ENCODE measurements around the gene SLC46A1. TPM values are rescaled to one million over a fixed set of nuclear protein-coding genes. Genes with fewer than 3 reads are reported as not detected.

Gene SLC46A1
- polyA plus RNA-seq, 1 donor = 13.7 TPM

DNA sequence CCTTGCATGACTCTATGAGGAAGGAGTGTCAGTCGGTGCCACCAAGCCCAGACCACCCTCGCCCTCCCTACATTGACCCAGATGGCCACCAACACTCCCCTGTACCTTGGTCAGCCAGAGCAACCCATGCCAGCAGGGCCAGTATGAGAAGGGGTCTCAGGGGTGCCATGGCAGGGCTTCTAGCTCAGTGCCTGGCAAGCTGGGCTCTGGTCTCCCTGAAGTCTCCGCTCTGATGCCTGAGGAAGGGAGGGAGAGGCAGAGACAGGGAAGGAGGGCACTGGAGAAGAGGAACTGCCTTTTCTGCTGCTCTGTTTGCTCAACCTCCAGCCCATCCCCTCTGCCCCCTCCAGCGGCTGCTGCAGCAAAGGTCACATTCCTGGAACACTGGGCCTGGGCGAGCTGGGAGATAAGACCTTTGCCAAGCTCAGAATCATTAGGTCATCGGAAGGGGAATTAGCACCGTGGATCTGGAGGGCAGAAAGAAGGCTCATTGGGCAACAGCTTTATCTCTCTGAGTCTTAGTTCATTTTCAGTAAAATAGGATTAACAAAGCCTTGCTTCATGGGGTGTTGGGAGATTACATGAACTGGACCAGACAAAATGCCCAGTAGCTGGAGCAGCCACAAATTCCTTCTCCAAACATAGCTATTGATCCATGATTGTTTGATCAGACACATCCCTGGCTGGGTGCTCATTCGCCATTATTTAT is 35.8 kb downstream of the SLC46A1 start, which contains the start of gene VTN:
VTN (minus strand) TSS at position 273 of the 709 bp plus-strand sequence; CDS start at position 169, 104 bp downstream.
- peak within 1 kb of the TSS; percentile 45 for H3K27ac ChIP-seq (ENCODE audit: low read length)
- no peak within 1 kb of the TSS for H3K4me3 ChIP-seq (ENCODE audit: low read length)
- H3K4me1 ChIP-seq (ENCODE audit: control insufficient read depth, insufficient read depth, low read length) = peaks cover 38% of the 10 kb centered on the region
- WGBS (ENCODE audit: insufficient coverage, low lambda C conversion rate) = no CpG with 5 or more reads among the region's 8 CpGs
- no peaks in the 10 kb centered on the region for H3K36me3 ChIP-seq (ENCODE audit: control insufficient read depth, insufficient read depth, low read length)
- peaks cover 4% of the 10 kb centered on the region for H3K27me3 ChIP-seq (ENCODE audit: control insufficient read depth, insufficient read depth, low read length)
- no peaks in the 10 kb centered on the region for H3K9me3 ChIP-seq (ENCODE audit: control insufficient read depth, low read depth, low read length)
- DNase-seq = peak; percentile 57 to 68

DNA sequence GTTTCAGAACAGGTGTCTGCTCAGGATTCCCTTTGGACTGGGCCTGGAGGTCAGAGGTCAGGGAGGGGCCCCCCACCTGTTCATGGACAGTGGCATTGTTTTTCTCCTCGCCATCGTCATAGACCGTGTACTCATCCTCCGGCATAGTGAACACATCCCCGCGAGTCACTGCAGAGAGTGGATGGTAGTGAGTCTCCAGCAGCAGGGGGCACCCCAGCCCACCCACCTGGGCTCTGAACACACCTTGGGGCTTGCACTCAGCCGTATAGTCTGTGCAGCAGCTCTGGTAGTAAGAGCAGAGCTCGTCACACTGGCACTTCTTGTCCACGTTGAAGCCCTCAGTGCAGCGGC is 36.4 kb downstream of the SLC46A1 start:
- H3K4me3 ChIP-seq (ENCODE audit: low read length) = no peak overlapping the region
- H3K9me3 ChIP-seq (ENCODE audit: control insufficient read depth, low read depth, low read length) = no peaks in the 10 kb centered on the region
- H3K27me3 ChIP-seq (ENCODE audit: control insufficient read depth, insufficient read depth, low read length) = peaks cover 4% of the 10 kb centered on the region
- no CpG with 5 or more reads among the region's 10 CpGs for WGBS (ENCODE audit: insufficient coverage, low lambda C conversion rate)
- peaks cover 38% of the 10 kb centered on the region for H3K4me1 ChIP-seq (ENCODE audit: control insufficient read depth, insufficient read depth, low read length)
- peaks cover 4% of the 10 kb centered on the region for H3K36me3 ChIP-seq (ENCODE audit: control insufficient read depth, insufficient read depth, low read length)
- no peak for DNase-seq
- H3K27ac ChIP-seq (ENCODE audit: low read length) = peak overlapping the region; percentile 45

DNA sequence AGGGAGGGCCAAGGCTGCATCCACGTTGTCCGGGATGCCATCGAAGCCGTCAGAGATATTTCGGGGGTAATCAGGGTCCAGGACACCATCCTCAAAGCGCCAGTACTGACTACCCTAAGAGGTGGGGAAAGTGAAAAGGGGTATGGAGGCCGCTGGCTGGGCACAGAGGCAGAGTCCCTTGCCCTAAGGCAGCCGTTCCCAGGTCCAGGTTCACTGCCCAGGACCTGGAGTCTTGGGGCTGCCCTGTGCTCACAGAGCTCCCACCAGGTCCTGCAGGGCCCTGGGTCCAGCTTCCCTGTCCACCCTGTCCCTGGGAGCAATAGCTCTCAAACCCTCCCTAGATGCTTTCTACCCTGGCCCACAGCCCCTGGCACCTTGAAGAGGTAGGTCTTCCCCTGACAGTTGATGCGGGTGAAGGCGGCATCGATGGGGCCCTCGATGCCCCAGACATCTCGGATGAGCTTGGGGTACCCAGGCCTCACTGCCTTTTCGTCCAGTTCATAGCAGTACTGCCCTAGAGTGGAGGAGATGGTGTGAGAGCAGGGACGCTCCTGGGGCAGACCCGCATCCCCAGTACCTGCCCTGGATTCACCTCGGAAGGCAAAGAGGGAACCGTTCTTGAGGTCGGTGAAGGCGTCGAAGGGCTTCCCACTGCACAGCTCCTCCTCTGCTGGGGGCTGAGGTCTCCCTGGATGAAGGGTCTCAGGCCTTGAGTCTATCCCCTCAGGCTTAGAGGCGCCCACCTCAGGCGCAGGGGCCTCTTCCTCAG is 36.9 kb downstream of the SLC46A1 start:
- no peak overlapping the region for H3K4me3 ChIP-seq (ENCODE audit: low read length)
- peaks cover 4% of the 10 kb centered on the region for H3K27me3 ChIP-seq (ENCODE audit: control insufficient read depth, insufficient read depth, low read length)
- no CpG with 5 or more reads among the region's 23 CpGs for WGBS (ENCODE audit: insufficient coverage, low lambda C conversion rate)
- H3K9me3 ChIP-seq (ENCODE audit: control insufficient read depth, low read depth, low read length) = no peaks in the 10 kb centered on the region
- no peak overlapping the region for H3K27ac ChIP-seq (ENCODE audit: low read length)
- no peak for DNase-seq
- peaks cover 6% of the 10 kb centered on the region for H3K36me3 ChIP-seq (ENCODE audit: control insufficient read depth, insufficient read depth, low read length)
- H3K4me1 ChIP-seq (ENCODE audit: control insufficient read depth, insufficient read depth, low read length) = peaks cover 38% of the 10 kb centered on the region

DNA sequence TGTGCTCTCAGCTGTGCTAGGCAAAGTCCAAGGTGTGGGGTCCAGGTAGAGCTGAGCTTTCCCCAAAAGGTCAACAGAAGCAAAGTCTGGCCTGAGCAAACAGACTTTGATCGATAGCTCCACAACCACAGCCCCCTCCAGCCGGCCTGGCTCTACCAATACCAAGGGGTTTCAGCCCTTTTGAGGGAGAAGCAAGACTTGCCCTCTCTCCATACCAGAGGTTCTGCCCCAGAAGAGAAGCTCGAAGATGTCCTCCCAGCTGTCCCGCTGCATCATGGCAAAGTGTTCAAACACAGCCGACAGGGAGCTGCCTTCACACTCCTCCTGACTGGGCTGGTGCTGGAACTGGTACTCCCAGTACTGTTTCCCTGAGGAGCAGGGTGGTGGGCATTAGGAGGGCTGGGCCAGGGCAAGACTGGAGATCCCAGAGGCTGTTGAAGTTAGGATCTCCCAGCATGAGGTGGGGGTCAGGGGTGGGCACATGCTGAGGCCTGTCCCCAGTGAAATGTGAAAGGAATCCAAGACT is 37.6 kb downstream of the SLC46A1 start:
- no CpG with 5 or more reads among the region's 5 CpGs for WGBS (ENCODE audit: insufficient coverage, low lambda C conversion rate)
- H3K9me3 ChIP-seq (ENCODE audit: control insufficient read depth, low read depth, low read length) = no peaks in the 10 kb centered on the region
- peak in 1 of 2 donors; percentile 53 for DNase-seq
- no peak overlapping the region for H3K4me3 ChIP-seq (ENCODE audit: low read length)
- peaks cover 38% of the 10 kb centered on the region for H3K4me1 ChIP-seq (ENCODE audit: control insufficient read depth, insufficient read depth, low read length)
- no peak overlapping the region for H3K27ac ChIP-seq (ENCODE audit: low read length)
- H3K27me3 ChIP-seq (ENCODE audit: control insufficient read depth, insufficient read depth, low read length) = peaks cover 4% of the 10 kb centered on the region
- H3K36me3 ChIP-seq (ENCODE audit: control insufficient read depth, insufficient read depth, low read length) = peaks cover 13% of the 10 kb centered on the region

DNA sequence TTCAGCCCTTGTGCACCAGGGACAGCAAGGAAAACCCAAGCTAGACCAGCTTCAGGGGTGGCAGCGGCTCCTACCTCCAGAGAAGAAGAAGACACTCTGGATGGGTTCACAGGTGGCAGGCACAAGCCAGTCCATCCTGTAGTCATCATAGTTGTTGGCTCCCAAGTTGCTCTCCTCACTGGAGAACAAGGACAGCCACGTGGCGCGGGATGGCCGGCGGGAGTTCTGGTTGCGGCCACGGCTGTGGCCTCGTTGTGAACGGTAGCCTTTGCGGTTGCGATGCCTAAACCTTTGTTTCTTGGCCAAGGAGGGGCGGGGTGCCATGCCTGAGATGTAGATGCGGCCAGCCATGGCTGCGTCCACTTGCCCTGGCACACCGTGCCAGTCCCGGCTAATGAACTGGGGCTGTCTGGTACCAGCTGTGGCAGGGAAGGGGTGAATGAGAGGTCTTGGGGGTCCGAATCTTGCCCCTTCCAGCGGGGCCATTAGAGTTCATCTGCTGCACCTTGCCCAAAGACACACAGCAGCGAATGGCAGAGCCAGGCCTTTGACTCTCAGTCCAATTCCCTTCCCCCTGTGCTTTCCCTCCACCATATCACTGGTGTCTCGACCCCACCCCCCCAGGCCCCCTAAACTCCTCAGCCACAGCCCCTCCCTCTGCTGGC is 38.2 kb downstream of the SLC46A1 start:
- DNase-seq = no peak
- Histone ChIP-seq H3K36me3 (ENCODE audit: control insufficient read depth, insufficient read depth, low read length) (peaks cover 19% of the 10 kb centered on the region), H3K27ac (ENCODE audit: low read length) (no peak overlapping the region), H3K4me3 (ENCODE audit: low read length) (no peak overlapping the region), H3K4me1 (ENCODE audit: control insufficient read depth, insufficient read depth, low read length) (peaks cover 36% of the 10 kb centered on the region), H3K27me3 (ENCODE audit: control insufficient read depth, insufficient read depth, low read length) (peaks cover 2% of the 10 kb centered on the region), H3K9me3 (ENCODE audit: control insufficient read depth, low read depth, low read length) (no peaks in the 10 kb centered on the region)
- no CpG with 5 or more reads among the region's 21 CpGs for WGBS (ENCODE audit: insufficient coverage, low lambda C conversion rate)

DNA sequence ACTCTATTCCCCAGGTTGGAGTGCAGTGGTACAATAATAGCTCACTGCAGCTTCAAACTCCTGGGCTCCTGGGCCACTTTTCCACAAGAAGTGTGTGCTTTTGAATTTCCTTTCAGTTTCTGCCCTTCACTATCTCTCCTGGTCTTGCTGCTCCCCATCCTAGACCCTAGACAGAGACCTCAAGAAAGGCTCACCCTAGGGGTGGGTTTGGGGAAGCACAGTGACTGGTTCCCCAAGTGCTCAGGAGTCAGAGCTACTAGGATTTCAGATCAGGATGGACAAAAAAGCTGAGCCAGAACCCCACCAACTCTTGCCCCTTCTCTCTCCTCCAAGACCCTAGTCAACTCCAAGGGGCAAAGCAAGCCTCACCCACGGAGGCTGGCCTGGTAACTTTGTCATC is 39.4 kb downstream of the SLC46A1 start:
- no peak for DNase-seq
- H3K27me3 ChIP-seq (ENCODE audit: control insufficient read depth, insufficient read depth, low read length) = no peaks in the 10 kb centered on the region
- no peak overlapping the region for H3K4me3 ChIP-seq (ENCODE audit: low read length)
- no peak overlapping the region for H3K27ac ChIP-seq (ENCODE audit: low read length)
- no CpG with 5 or more reads among the region's 1 CpG for WGBS (ENCODE audit: insufficient coverage, low lambda C conversion rate)
- peaks cover 30% of the 10 kb centered on the region for H3K36me3 ChIP-seq (ENCODE audit: control insufficient read depth, insufficient read depth, low read length)
- peaks cover 28% of the 10 kb centered on the region for H3K4me1 ChIP-seq (ENCODE audit: control insufficient read depth, insufficient read depth, low read length)
- H3K9me3 ChIP-seq (ENCODE audit: control insufficient read depth, low read depth, low read length) = no peaks in the 10 kb centered on the region

DNA sequence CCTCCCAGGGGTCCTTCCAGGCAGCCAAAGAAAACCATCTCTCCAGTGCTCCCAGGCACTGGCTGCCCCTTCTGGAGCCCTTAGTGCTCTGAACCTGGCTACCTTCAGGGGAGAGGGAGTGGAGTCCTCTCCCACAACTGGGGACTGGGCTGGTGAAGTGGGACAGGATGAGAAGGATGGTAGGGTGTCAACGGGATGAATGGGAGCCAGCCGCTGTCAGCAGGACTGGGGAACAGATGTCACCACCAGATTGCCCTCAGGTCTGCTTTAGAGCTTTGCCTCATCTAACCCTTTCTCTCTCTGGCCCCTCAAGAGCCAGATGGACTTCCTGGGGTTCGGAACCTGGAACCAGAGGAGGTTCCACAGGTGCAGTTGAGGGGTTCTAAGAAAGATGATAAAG is 40.5 kb downstream of the SLC46A1 start:
- Histone ChIP-seq H3K4me1 (ENCODE audit: control insufficient read depth, insufficient read depth, low read length) (peaks cover 21% of the 10 kb centered on the region), H3K9me3 (ENCODE audit: control insufficient read depth, low read depth, low read length) (no peaks in the 10 kb centered on the region), H3K36me3 (ENCODE audit: control insufficient read depth, insufficient read depth, low read length) (peaks cover 41% of the 10 kb centered on the region), H3K27ac (ENCODE audit: low read length) (no peak overlapping the region), H3K27me3 (ENCODE audit: control insufficient read depth, insufficient read depth, low read length) (no peaks in the 10 kb centered on the region), H3K4me3 (ENCODE audit: low read length) (no peak overlapping the region)
- no CpG with 5 or more reads among the region's 3 CpGs for WGBS (ENCODE audit: insufficient coverage, low lambda C conversion rate)
- no peak for DNase-seq

DNA sequence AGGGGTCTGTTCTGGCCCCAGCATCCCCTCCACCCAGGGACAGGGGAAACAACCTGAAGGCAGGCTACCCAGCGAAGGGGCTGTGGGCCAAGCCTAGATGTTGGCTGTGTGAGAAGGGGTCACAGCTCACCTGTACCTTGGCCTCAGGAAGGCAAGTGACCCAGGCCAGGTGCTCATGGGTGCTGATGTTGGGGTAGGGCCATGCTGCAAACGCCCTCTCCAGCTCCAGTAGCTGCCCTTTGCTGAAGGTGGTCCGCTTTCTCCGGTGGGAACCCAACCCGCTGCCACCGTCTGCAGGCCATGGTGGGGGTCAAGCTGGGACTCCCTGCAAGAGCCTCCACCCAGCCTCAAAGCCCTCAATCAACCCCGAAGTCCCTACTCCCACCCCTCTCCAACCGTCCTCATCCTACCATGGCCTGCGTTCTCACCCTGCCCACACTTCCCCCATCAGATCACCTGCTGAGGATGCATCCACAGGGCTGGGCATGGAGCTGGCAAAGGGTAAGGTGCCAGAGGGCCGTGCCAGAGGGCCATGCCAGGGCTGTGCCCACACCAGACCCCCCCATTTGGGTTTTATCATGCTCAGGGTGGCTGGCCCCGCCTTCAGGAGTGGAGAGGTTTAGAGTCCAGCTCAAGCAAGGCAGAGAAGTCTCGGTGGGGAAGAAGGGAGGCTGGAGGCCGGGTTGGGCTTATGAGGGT is 41.2 kb downstream of the SLC46A1 start, which contains the start of gene SEBOX:
SEBOX (minus strand) TSS at position 535 of the 699 bp plus-strand sequence; CDS start at position 487, 48 bp downstream.
- no CpG with 5 or more reads among the region's 13 CpGs for WGBS (ENCODE audit: insufficient coverage, low lambda C conversion rate)
- DNase-seq = no peak
- no peaks in the 10 kb centered on the region for H3K27me3 ChIP-seq (ENCODE audit: control insufficient read depth, insufficient read depth, low read length)
- H3K4me3 ChIP-seq (ENCODE audit: low read length) = no peak within 1 kb of the TSS
- H3K9me3 ChIP-seq (ENCODE audit: control insufficient read depth, low read depth, low read length) = no peaks in the 10 kb centered on the region
- H3K4me1 ChIP-seq (ENCODE audit: control insufficient read depth, insufficient read depth, low read length) = peaks cover 18% of the 10 kb centered on the region
- H3K27ac ChIP-seq (ENCODE audit: low read length) = no peak within 1 kb of the TSS
- peaks cover 48% of the 10 kb centered on the region for H3K36me3 ChIP-seq (ENCODE audit: control insufficient read depth, insufficient read depth, low read length)

GRCh38 chr17:28363776-28364650 is 42.0 kb downstream of the SLC46A1 start:
- Histone ChIP-seq H3K27ac (ENCODE audit: low read length) (no peak overlapping the region), H3K9me3 (ENCODE audit: control insufficient read depth, low read depth, low read length) (no peaks in the 10 kb centered on the region), H3K4me3 (ENCODE audit: low read length) (no peak overlapping the region), H3K36me3 (ENCODE audit: control insufficient read depth, insufficient read depth, low read length) (peaks cover 53% of the 10 kb centered on the region), H3K4me1 (ENCODE audit: control insufficient read depth, insufficient read depth, low read length) (peaks cover 13% of the 10 kb centered on the region), H3K27me3 (ENCODE audit: control insufficient read depth, insufficient read depth, low read length) (no peaks in the 10 kb centered on the region)
- DNase-seq = no peak
- no CpG with 5 or more reads among the region's 8 CpGs for WGBS (ENCODE audit: insufficient coverage, low lambda C conversion rate)
